PC-9 (cell line): ENCODE measurements around the gene EHD2. TPM values are rescaled to one million over a fixed set of nuclear protein-coding genes. Genes with fewer than 3 reads are reported as not detected.

ENCODE experiments used
- BruUV-seq: library from RNA; stranded (reverse); fragments of 400-500 nt; replicated peaks from 2 replicates; lab custom pipeline; 2021; lab: Mats Ljungman, UMichigan
- CTCF ChIA-PET: fragments of 300-600 bp; sonication (Branson Sonifier 250); formaldehyde crosslinking; loops from one replicate; lab custom pipeline; 2022; ENCODE audit warnings: antibody characterized with exemption; lab: Charles Lee
- POLR2A ChIA-PET: fragments of 300-600 bp; sonication (Branson Sonifier 250); formaldehyde crosslinking; loops from one replicate; lab custom pipeline; 2022; ENCODE audit warnings: antibody characterized with exemption; ENCODE audit not compliant: unreplicated experiment; lab: Charles Lee
- DNase-seq, 2 experiments: peaks; one replicate each; pipeline versions ENCODE4 v3.0.0 to v3.0.0-alpha.2; 2015 to 2022; ENCODE audit warnings: mixed read lengths in 1 of 2
- H2AFZ ChIP-seq: fragments of 200-600 bp; sonication (generic); 2 replicates; pipeline ENCODE4 v1.8.1; 2017; ENCODE audit warnings: antibody characterized with exemption
- H3F3A ChIP-seq: fragments of 200-600 bp; sonication (generic); 2 replicates; pipeline ENCODE4 v1.8.1; 2017; ENCODE audit warnings: antibody characterized with exemption, mild to moderate bottlenecking, low read depth; ENCODE audit not compliant: insufficient read depth
- H3K27ac ChIP-seq: fragments of 200-600 bp; sonication (generic); 2 replicates; pipeline ENCODE4 v1.6.1; 2016; ENCODE audit warnings: mixed run types
- H3K27me3 ChIP-seq: fragments of 200-600 bp; sonication (generic); 2 replicates; pipeline ENCODE4 v1.6.1; 2016; ENCODE audit warnings: low read depth, mixed run types; ENCODE audit not compliant: insufficient read depth
- H3K36me3 ChIP-seq: fragments of 200-600 bp; sonication (generic); 2 replicates; pipeline ENCODE4 v1.6.1; 2016; ENCODE audit warnings: low read depth, mixed run types
- H3K4me1 ChIP-seq: fragments of 200-600 bp; sonication (generic); replicated peaks from 2 replicates; pipeline ENCODE4 v1.6.1; 2016; ENCODE audit warnings: mixed run types; ENCODE audit not compliant: insufficient read depth
- H3K4me2 ChIP-seq: fragments of 200-600 bp; sonication (generic); 2 replicates; pipeline ENCODE4 v1.6.1; 2017; ENCODE audit warnings: mixed run types
- H3K4me3 ChIP-seq: fragments of 200-600 bp; sonication (generic); 2 replicates; pipeline ENCODE4 v1.6.1; 2016; ENCODE audit warnings: mixed run types
- H3K79me2 ChIP-seq: fragments of 200-600 bp; sonication (generic); 2 replicates; pipeline ENCODE4 v1.6.1; 2017; ENCODE audit warnings: low read depth, mixed run types
- H3K9me2 ChIP-seq: fragments of 200-600 bp; sonication (generic); 2 replicates; pipeline ENCODE4 v1.8.1; 2017; ENCODE audit warnings: mild to moderate bottlenecking; ENCODE audit not compliant: insufficient read depth
- H3K9me3 ChIP-seq: fragments of 200-600 bp; sonication (generic); 2 replicates; pipeline ENCODE4 v1.8.1; 2016; ENCODE audit warnings: low read depth; ENCODE audit not compliant: insufficient read depth
- H4K20me1 ChIP-seq: fragments of 200-600 bp; sonication (generic); 2 replicates; pipeline ENCODE4 v1.8.1; 2017; ENCODE audit not compliant: insufficient read depth
- EZH2 ChIP-seq: fragments of 200-600 bp; sonication (generic); IDR thresholded peaks from 2 replicates; pipeline ENCODE4 v1.8.0; 2017; ENCODE audit warnings: antibody characterized with exemption, low read depth
- intact Hi-C: fragments of 100-400 bp; cut with micrococcal nuclease; formaldehyde crosslinking; loops from one replicate; pipeline ENCODE4 v1.10.0; 2022; ENCODE audit not compliant: unreplicated experiment
- total RNA-seq: library from RNA; stranded (reverse); gene quantifications from 2 replicates; pipeline ENCODE4 v1.2.3, GENCODE V29; 2021
- TF ChIP-seq, protein P1 (sequence below): fragments of 200-600 bp; sonication (generic); conservative IDR thresholded peaks from 2 replicates; pipeline ENCODE4 v1.6.1; 2017; ENCODE audit warnings: mixed run types, antibody characterized with exemption, mild to moderate bottlenecking, moderate library complexity

The EHD2 gene
- total RNA-seq, 1 experiment from 2014 or later, result 25.6 TPM

DNA sequence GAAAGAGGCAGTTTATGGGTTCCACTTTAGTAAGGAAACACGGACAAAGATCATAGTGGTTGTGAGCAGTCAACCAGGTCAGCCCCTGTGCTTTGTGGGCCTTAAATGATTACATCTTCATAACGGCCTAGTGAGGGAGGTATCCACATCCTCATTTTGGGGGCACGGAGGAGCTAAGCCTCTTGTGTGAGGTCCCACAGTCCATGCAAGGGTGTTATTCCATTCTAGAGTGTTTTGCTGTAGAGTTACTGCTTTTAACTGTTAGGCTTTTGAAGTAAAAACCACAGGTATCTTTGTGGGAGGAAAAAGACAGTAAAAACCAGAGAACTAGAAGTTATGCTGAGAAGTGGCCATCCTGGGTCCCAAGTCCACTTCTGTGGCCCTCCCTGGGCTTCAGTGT is 36.1 kb downstream of the EHD2 start:
- peaks cover 58% of the 10 kb centered on the region for H3K36me3 ChIP-seq
- DNase-seq, result no peak
- CTCF ChIA-PET, result no interaction called here

DNA sequence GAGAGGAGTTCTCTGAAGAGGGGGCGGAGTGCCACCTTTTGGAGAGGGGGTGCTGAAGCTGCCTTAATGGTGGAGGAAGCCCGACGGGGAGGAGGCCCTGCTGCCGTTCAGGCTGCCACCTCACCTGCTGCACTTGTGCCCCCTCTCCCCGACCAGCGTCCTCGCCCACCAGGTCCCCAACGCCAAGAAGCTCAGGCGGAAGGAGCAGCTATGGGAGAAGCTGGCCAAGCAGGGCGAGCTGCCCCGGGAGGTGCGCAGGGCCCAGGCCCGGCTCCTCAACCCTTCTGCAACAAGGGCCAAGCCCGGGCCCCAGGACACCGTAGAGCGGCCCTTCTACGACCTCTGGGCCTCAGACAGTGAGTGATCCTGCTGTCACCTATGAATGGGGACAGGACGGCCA is 37.5 kb downstream of the EHD2 start:
- no peak overlapping the region for H3K4me3 ChIP-seq
- H3K9me2 ChIP-seq, result no peaks in the 10 kb centered on the region
- no TSS peak for BruUV-seq
- no peaks in the 10 kb centered on the region for H3K9me3 ChIP-seq
- TF ChIP-seq, protein P1, sequence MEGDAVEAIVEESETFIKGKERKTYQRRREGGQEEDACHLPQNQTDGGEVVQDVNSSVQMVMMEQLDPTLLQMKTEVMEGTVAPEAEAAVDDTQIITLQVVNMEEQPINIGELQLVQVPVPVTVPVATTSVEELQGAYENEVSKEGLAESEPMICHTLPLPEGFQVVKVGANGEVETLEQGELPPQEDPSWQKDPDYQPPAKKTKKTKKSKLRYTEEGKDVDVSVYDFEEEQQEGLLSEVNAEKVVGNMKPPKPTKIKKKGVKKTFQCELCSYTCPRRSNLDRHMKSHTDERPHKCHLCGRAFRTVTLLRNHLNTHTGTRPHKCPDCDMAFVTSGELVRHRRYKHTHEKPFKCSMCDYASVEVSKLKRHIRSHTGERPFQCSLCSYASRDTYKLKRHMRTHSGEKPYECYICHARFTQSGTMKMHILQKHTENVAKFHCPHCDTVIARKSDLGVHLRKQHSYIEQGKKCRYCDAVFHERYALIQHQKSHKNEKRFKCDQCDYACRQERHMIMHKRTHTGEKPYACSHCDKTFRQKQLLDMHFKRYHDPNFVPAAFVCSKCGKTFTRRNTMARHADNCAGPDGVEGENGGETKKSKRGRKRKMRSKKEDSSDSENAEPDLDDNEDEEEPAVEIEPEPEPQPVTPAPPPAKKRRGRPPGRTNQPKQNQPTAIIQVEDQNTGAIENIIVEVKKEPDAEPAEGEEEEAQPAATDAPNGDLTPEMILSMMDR, result no peak
- TF ChIP-seq EZH2, result no peak
- H3K4me1 ChIP-seq, result peaks cover 9% of the 10 kb centered on the region
- H3K36me3 ChIP-seq, result peaks cover 70% of the 10 kb centered on the region
- intact Hi-C loops, result no loop called here
- no peak overlapping the region for H3K27ac ChIP-seq
- ChIA-PET POLR2A (no interaction called here), CTCF (no interaction called here)
- DNase-seq, result no peak
- H3K4me2 ChIP-seq, result no peak overlapping the region
- H2AFZ ChIP-seq, result no peak overlapping the region
- peaks cover 55% of the 10 kb centered on the region for H4K20me1 ChIP-seq
- H3F3A ChIP-seq, result peaks cover 16% of the 10 kb centered on the region; the same call in 1 of the 2 replicates
- no peaks in the 10 kb centered on the region for H3K27me3 ChIP-seq
- peaks cover 45% of the 10 kb centered on the region for H3K79me2 ChIP-seq

More for the DNA sequence above, 36.1 kb downstream of the EHD2 start:
- Histone ChIP-seq H4K20me1 (peaks cover 55% of the 10 kb centered on the region), H3K79me2 (peaks cover 45% of the 10 kb centered on the region), H3K9me3 (no peaks in the 10 kb centered on the region), H3K4me1 (peaks cover 17% of the 10 kb centered on the region), H3K27ac (no peak overlapping the region), H3K9me2 (peaks cover 4% of the 10 kb centered on the region; the same call in 1 of the 2 replicates), H3K4me3 (no peak overlapping the region), H2AFZ (no peak overlapping the region), H3K4me2 (no peak overlapping the region), H3F3A (peaks cover 17% of the 10 kb centered on the region), H3K27me3 (no peaks in the 10 kb centered on the region)
- intact Hi-C loops, result no loop called here
- TF ChIP-seq, protein P1, result no peak
- no peak for TF ChIP-seq EZH2
- POLR2A ChIA-PET, result no interaction called here
- BruUV-seq, result no TSS peak

DNA sequence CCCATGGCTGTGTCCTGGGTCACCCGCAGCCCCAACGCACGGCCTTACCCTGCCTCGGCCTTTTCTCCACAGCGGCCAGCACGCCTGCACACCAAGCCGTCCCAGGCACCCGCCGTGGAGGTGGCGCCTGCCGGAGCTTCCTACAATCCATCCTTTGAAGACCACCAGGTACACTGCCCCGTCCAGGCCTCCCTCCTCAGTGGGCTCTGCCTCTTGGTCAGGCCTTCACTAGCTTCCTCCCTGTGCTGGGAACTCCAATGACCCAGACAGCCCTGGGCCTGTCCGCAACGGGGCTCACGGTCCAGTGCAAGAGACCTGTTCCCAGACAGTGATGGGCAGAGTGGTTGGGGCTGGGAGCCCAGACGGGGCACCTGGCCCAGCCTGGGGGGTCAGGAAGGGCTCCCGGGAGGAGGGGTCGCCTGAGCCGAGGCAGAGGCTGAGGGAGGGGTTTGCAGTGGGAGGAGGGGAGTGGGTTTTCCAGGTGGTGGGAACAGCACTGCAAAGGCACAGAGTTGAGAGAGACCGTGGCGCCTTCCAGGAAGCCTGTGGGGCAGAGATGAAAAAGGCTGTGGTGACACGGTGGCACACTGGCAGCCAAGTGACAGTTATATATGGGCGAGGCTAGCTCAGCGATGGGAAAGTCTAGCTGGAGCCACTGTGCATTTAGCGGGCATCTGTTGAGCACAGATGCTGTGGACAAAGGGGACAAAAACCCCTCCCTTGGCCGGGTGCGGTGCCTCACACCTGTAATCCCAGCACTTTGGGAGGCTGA is 39.4 kb downstream of the EHD2 start:
- Histone ChIP-seq H3K4me3 (no peak overlapping the region), H4K20me1 (peaks cover 43% of the 10 kb centered on the region), H2AFZ (no peak overlapping the region), H3K4me1 (no peaks in the 10 kb centered on the region), H3K27ac (no peak overlapping the region), H3K9me2 (no peaks in the 10 kb centered on the region), H3K79me2 (peaks cover 26% of the 10 kb centered on the region), H3K9me3 (no peaks in the 10 kb centered on the region), H3K27me3 (no peaks in the 10 kb centered on the region), H3K36me3 (peaks cover 61% of the 10 kb centered on the region), H3K4me2 (no peak overlapping the region), H3F3A (peaks cover 27% of the 10 kb centered on the region; the same call in 1 of the 2 replicates)
- BruUV-seq, result no TSS peak
- intact Hi-C loops, result no loop called here
- TF ChIP-seq EZH2, result no peak
- TF ChIP-seq, protein P1, result no peak
- ChIA-PET POLR2A (no interaction called here), CTCF (no interaction called here)
- no peak for DNase-seq
